Measurements from ENCODE around the gene APC.
"Not testable (repeated sequence)": the region's sequence is repeated elsewhere in the genome, so short reads cannot be mapped to it uniquely, and the experiment has no call there.

Gene APC

GRCh38 chr5:112713206-112713605, 24.5 kb upstream of the APC start:
- TF ChIP-seq, protein P1, sequence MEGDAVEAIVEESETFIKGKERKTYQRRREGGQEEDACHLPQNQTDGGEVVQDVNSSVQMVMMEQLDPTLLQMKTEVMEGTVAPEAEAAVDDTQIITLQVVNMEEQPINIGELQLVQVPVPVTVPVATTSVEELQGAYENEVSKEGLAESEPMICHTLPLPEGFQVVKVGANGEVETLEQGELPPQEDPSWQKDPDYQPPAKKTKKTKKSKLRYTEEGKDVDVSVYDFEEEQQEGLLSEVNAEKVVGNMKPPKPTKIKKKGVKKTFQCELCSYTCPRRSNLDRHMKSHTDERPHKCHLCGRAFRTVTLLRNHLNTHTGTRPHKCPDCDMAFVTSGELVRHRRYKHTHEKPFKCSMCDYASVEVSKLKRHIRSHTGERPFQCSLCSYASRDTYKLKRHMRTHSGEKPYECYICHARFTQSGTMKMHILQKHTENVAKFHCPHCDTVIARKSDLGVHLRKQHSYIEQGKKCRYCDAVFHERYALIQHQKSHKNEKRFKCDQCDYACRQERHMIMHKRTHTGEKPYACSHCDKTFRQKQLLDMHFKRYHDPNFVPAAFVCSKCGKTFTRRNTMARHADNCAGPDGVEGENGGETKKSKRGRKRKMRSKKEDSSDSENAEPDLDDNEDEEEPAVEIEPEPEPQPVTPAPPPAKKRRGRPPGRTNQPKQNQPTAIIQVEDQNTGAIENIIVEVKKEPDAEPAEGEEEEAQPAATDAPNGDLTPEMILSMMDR (IDR thresholded peaks at IDR 0.05; ENCODE audit: borderline replicate concordance, insufficient read depth, low read depth, low read length): no peak
- H3K4me3 ChIP-seq (ENCODE audit: low read depth, low read length): no peak overlapping the region

DNA sequence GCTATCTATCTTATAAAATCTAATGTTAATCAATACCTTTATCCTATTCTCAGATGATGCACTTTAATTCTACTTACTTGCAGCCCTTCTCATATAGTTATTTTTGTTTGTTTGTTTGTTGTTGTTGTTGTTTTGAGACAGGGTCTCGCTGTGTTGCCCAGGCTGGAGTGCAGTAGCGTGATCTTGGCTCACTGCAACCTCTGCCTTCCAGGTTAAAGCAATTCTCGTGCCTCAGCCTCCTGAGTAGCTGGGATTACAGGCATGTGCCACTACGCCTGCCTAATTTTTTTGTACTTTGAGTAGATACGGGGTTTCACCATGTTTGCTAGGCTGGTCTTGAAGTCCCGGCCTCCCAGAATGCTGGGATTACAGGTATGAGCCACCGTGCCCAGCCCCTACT, 20.8 kb upstream of the APC start:
- H3K4me3 ChIP-seq (ENCODE audit: low read depth, low read length): not testable (repeated sequence)

DNA sequence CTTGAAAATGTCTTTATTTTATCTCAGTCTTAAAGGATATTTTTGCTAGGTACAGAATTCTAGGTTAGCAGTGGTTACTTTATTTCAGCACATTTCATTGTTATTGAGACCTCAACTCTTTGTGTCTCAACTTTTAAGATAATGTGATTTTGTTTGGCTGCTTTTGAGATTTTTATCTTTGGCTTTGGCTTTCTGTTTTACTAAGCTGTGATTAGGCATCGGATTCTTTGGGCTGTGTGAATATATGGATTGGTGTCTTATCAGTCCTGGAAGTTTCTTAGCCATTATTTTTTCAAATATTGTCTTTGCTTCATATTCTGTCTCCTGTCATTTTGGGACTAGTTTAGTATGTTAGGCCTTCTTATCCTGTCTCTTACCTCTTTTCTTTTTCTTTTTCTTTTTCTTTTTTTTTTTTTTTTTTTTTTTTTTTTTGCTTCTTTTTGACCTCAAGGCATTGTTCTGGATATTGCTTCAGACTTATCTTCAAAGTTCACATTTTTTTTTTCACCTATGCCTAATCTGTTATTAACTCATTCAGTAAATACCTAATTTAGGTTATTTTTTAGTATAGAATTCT, 20.1 kb upstream of the APC start:
- TF ChIP-seq, protein P1 (IDR thresholded peaks at IDR 0.05; ENCODE audit: borderline replicate concordance, insufficient read depth, low read depth, low read length): no peak
- no peak overlapping the region for H3K4me3 ChIP-seq (ENCODE audit: low read depth, low read length)

DNA sequence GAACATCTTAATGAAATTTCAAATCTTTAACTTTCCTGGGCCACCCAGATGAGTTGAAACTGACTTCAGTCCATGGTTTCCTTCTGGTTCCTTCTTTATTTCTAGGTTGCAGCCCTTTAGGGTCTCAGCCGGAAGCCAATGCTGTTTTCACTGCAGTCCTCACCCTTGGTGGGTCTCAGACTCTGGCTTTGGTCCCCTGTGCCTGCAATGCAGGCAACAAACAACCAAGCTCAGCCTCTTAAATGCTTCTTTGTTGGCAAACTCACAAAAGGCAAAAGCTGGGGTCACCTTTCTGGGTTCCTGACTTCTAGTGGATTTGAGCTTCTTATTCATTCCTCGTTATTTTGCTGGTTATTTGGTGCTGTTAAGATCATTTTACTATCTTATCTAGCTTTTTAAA, 19.3 kb upstream of the APC start:
- no peak overlapping the region for H3K4me3 ChIP-seq (ENCODE audit: low read depth, low read length)
- TF ChIP-seq, protein P1 (IDR thresholded peaks at IDR 0.05; ENCODE audit: borderline replicate concordance, insufficient read depth, low read depth, low read length): no peak

- no peak overlapping the region for H3K4me3 ChIP-seq (ENCODE audit: low read depth, low read length)
- TF ChIP-seq, protein P1 (IDR thresholded peaks at IDR 0.05; ENCODE audit: borderline replicate concordance, insufficient read depth, low read depth, low read length): no peak
Observed at GRCh38 chr5:112720576-112720975, 17.1 kb upstream of the APC start.

DNA sequence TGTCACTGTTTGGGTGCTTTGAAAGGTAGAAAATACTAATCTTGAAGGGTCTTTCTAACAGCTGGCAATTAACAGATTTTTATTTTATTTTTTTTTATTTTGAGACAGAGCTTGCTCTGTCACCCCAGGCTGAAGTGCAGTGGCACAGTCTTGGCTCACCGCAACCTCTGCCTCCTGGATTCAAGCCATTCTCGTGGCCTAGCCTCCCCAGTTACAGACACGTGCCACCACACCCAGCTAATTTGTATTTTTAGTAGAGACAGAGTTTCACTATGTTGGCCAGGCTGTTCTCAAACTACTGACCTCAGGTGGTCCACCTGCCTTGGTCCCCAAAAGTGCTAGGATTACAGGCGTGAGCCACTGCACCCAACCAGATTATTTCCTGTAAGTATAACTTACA, 12.8 kb upstream of the APC start:
- H3K4me3 ChIP-seq (ENCODE audit: low read depth, low read length): no peak overlapping the region
- TF ChIP-seq, protein P1 (IDR thresholded peaks at IDR 0.05; ENCODE audit: borderline replicate concordance, insufficient read depth, low read depth, low read length): no peak

DNA sequence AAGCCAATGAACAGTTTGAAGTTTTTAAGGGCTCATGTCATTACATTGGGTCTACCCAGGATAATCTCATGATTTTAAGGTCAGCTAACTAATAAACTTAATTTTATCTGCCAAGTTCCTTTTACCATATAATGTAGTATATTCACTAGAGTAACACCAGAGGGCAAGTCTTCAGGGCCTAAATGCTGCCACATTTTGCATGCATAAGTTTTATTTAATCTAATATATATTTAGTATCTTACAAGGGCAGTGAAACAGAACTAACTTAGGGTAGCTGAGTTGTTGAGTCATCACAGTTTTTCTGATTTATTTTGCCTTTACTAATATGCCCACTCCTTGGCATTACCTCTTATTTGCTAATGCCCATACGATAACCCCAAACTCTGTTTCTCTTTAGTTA, 8.1 kb upstream of the APC start:
- no peak overlapping the region for H3K4me3 ChIP-seq (ENCODE audit: low read depth, low read length)
- TF ChIP-seq, protein P1 (IDR thresholded peaks at IDR 0.05; ENCODE audit: borderline replicate concordance, insufficient read depth, low read depth, low read length): no peak

DNA sequence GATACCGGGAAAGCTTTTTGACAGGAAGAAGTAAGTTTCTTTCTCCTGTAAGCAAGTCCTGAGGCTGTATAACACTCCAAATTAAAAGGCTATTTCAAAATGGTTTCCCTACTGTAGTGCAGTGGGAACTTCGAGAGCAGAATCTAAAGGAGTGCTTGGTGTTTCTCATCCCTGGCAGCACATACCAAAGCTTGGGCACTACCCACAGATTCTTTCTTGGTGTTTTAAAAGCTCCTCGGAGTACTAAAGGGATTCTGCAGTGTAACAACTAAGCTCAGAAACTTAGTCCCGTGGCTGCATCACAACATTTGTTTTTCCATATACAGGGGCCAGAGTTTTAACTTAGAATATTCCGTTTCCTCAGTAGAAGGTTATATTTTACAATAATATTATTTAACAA, 5.6 kb upstream of the APC start:
- TF ChIP-seq, protein P1 (IDR thresholded peaks at IDR 0.05; ENCODE audit: borderline replicate concordance, insufficient read depth, low read depth, low read length): no peak
- H3K4me3 ChIP-seq (ENCODE audit: low read depth, low read length): no peak overlapping the region

All from GM12875 (cell line).